ENCODE results near the gene RAB17.

Gene RAB17

DNA sequence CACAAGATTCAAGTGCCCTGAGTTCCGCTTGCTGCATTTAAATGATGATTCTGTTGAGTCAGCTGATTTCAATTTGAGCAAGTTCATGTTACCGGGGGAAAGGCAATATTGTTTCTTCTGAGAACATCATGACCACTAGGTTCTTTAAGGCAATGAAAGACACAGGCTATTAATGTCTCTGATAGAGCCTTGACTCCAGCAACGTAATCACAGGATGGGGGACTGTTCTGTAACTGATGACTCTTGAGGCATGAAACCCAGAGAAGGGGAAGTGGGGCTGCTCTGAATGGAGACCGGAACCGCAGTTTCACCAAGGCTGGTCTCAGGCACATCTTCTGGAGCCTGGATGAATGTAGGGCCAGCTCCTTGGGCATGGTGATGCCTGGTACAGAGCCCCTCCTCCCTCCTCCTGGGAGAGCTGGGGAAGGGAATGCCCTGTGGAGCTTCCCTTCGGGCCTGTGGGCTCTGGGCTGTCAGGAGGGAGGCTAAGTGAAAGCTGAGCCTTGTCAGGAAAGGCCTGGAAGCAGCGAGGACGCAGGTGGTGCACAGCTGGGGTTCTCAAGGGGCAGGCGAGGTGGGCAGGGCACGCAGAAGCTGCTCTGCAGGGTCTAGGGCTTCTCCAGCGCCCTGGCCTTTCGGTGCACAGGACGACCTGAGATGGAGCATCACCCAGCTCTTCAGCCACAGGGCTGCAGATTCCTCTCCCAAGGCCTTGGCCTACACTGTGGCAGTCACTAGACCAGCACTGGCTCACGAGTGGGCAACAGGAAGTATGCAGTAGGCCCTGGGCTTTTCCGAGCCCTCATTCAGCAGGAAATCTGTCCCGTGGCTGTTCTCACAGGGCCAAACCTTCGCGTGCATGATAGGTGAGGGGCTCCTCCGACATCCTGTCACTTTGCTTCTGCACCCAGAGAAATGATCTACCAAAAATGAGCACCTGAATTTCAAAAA, 60.8 kb downstream of the RAB17 start:
- Histone ChIP-seq H3K4me3 (ENCODE audit: low read depth, low read length, poor library complexity, severe bottlenecking) (no peak overlapping the region), H3F3A (ENCODE audit: insufficient read depth, low read length) (no peaks in the 10 kb centered on the region), H3K79me2 (ENCODE audit: insufficient read depth, low read length) (no peaks in the 10 kb centered on the region), H3K36me3 (ENCODE audit: insufficient read depth, low read length) (no peaks in the 10 kb centered on the region), H3K4me1 (ENCODE audit: insufficient read depth, low read length, severe bottlenecking) (no peaks in the 10 kb centered on the region), H2AFZ (ENCODE audit: low read length) (no peak overlapping the region), H4K20me1 (ENCODE audit: insufficient read depth, low read length) (no peaks in the 10 kb centered on the region), H3K9me3 (ENCODE audit: low read length) (no peaks in the 10 kb centered on the region), H3K9me2 (ENCODE audit: low read depth, low read length) (no peaks in the 10 kb centered on the region), H3K27ac (ENCODE audit: low read depth, low read length, poor library complexity, severe bottlenecking) (no peak overlapping the region), H3K4me2 (ENCODE audit: low read length) (no peak overlapping the region), H3K9ac (ENCODE audit: low read length) (no peak overlapping the region), H3K27me3 (ENCODE audit: insufficient read depth, low read length) (peaks cover 5% of the 10 kb centered on the region; the same call in 1 of the 2 replicates)
- TF ChIP-seq, protein P1, sequence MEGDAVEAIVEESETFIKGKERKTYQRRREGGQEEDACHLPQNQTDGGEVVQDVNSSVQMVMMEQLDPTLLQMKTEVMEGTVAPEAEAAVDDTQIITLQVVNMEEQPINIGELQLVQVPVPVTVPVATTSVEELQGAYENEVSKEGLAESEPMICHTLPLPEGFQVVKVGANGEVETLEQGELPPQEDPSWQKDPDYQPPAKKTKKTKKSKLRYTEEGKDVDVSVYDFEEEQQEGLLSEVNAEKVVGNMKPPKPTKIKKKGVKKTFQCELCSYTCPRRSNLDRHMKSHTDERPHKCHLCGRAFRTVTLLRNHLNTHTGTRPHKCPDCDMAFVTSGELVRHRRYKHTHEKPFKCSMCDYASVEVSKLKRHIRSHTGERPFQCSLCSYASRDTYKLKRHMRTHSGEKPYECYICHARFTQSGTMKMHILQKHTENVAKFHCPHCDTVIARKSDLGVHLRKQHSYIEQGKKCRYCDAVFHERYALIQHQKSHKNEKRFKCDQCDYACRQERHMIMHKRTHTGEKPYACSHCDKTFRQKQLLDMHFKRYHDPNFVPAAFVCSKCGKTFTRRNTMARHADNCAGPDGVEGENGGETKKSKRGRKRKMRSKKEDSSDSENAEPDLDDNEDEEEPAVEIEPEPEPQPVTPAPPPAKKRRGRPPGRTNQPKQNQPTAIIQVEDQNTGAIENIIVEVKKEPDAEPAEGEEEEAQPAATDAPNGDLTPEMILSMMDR (IDR thresholded peaks at IDR 0.05; ENCODE audit: low read length), result no peak
- no peak for TF ChIP-seq EZH2 (IDR thresholded peaks at IDR 0.05; ENCODE audit: borderline replicate concordance, low read length)

GRCh38 chr2:237527766-237528165, 62.8 kb downstream of the RAB17 start:
- Histone ChIP-seq H3K9me2 (ENCODE audit: low read depth, low read length) (no peaks in the 10 kb centered on the region), H4K20me1 (ENCODE audit: insufficient read depth, low read length) (no peaks in the 10 kb centered on the region), H3K9me3 (ENCODE audit: low read length) (no peaks in the 10 kb centered on the region), H3K79me2 (ENCODE audit: insufficient read depth, low read length) (no peaks in the 10 kb centered on the region), H3K4me1 (ENCODE audit: insufficient read depth, low read length, severe bottlenecking) (no peaks in the 10 kb centered on the region), H3K4me2 (ENCODE audit: low read length) (no peak overlapping the region), H3K27ac (ENCODE audit: low read depth, low read length, poor library complexity, severe bottlenecking) (no peak overlapping the region), H2AFZ (ENCODE audit: low read length) (no peak overlapping the region), H3K36me3 (ENCODE audit: insufficient read depth, low read length) (no peaks in the 10 kb centered on the region), H3K4me3 (ENCODE audit: low read depth, low read length, poor library complexity, severe bottlenecking) (no peak overlapping the region), H3F3A (ENCODE audit: insufficient read depth, low read length) (no peaks in the 10 kb centered on the region), H3K9ac (ENCODE audit: low read length) (no peak overlapping the region), H3K27me3 (ENCODE audit: insufficient read depth, low read length) (peaks cover 1% of the 10 kb centered on the region; the same call in 1 of the 2 replicates)
- TF ChIP-seq, protein P1 (IDR thresholded peaks at IDR 0.05; ENCODE audit: low read length), result no peak
- no peak for TF ChIP-seq EZH2 (IDR thresholded peaks at IDR 0.05; ENCODE audit: borderline replicate concordance, low read length)

GRCh38 chr2:237527233-237527632, 63.3 kb downstream of the RAB17 start:
- Histone ChIP-seq H2AFZ (ENCODE audit: low read length) (no peak overlapping the region), H3K9me3 (ENCODE audit: low read length) (no peaks in the 10 kb centered on the region), H3K36me3 (ENCODE audit: insufficient read depth, low read length) (no peaks in the 10 kb centered on the region), H3K9me2 (ENCODE audit: low read depth, low read length) (no peaks in the 10 kb centered on the region), H3F3A (ENCODE audit: insufficient read depth, low read length) (no peaks in the 10 kb centered on the region), H3K27ac (ENCODE audit: low read depth, low read length, poor library complexity, severe bottlenecking) (no peak overlapping the region), H3K79me2 (ENCODE audit: insufficient read depth, low read length) (no peaks in the 10 kb centered on the region), H3K9ac (ENCODE audit: low read length) (no peak overlapping the region), H3K4me1 (ENCODE audit: insufficient read depth, low read length, severe bottlenecking) (no peaks in the 10 kb centered on the region), H3K4me3 (ENCODE audit: low read depth, low read length, poor library complexity, severe bottlenecking) (no peak overlapping the region), H3K27me3 (ENCODE audit: insufficient read depth, low read length) (no peaks in the 10 kb centered on the region; the same call in 1 of the 2 replicates), H3K4me2 (ENCODE audit: low read length) (no peak overlapping the region), H4K20me1 (ENCODE audit: insufficient read depth, low read length) (no peaks in the 10 kb centered on the region)
- TF ChIP-seq, protein P1 (IDR thresholded peaks at IDR 0.05; ENCODE audit: low read length), result no peak
- no peak for TF ChIP-seq EZH2 (IDR thresholded peaks at IDR 0.05; ENCODE audit: borderline replicate concordance, low read length)
